MCF 10A (cell line): ENCODE measurements around the gene SSBP2. TPM values are rescaled to one million over a fixed set of nuclear protein-coding genes. Genes with fewer than 3 reads are reported as not detected.

Experiments used
- BruUV-seq: library from RNA; stranded (reverse); fragments of 400-500 nt; replicated peaks from 2 replicates; lab custom pipeline; 2021; lab: Mats Ljungman, UMichigan
- CTCF ChIA-PET: fragments of 300-600 bp; sonication (Branson Sonifier 250); formaldehyde crosslinking; extraction: SDS; loops from one replicate; lab custom pipeline; 2021; ENCODE audit warnings: antibody characterized with exemption, inconsistent platforms; lab: Yijun Ruan, JAX
- POLR2A ChIA-PET: fragments of 300-600, 350-650 bp; sonication (Branson Sonifier 250); formaldehyde crosslinking; extraction: SDS; loops from one replicate; lab custom pipeline; 2020; ENCODE audit warnings: antibody characterized with exemption, inconsistent platforms; lab: Yijun Ruan, JAX
- DNase-seq: peaks from one replicate; pipeline ENCODE4 v3.0.0-alpha.2; 2018; ENCODE audit not compliant: unreplicated experiment
- H3K27ac Mint-ChIP-seq: one replicate; pipeline ENCODE4 v1.8.0; 2022; ENCODE audit warnings: mild to moderate bottlenecking, low read depth, mixed read lengths; ENCODE audit not compliant: unreplicated experiment
- H3K27me3 Mint-ChIP-seq: one replicate; pipeline ENCODE4 v1.8.0; 2022; ENCODE audit warnings: mixed read lengths; ENCODE audit not compliant: insufficient read depth, unreplicated experiment
- H3K36me3 Mint-ChIP-seq: one replicate; pipeline ENCODE4 v1.8.0; 2022; ENCODE audit warnings: mild to moderate bottlenecking, moderate library complexity, mixed read lengths; ENCODE audit not compliant: insufficient read depth, unreplicated experiment
- H3K4me1 Mint-ChIP-seq: one replicate; pipeline ENCODE4 v1.8.0; 2022; ENCODE audit warnings: mixed read lengths; ENCODE audit not compliant: insufficient read depth, unreplicated experiment
- H3K4me3 Mint-ChIP-seq: one replicate; pipeline ENCODE4 v1.8.0; 2022; ENCODE audit warnings: mild to moderate bottlenecking, moderate library complexity, mixed read lengths; ENCODE audit not compliant: unreplicated experiment
- H3K9me3 Mint-ChIP-seq: one replicate; pipeline ENCODE4 v1.8.0; 2022; ENCODE audit warnings: mixed read lengths; ENCODE audit not compliant: unreplicated experiment
- intact Hi-C: fragments of 100-400 bp; cut with micrococcal nuclease; formaldehyde crosslinking; loops from 2 replicates; pipeline ENCODE4 v1.14.1; 2022
- total RNA-seq: library from RNA; stranded (reverse); gene quantifications from 2 replicates; pipeline ENCODE4 v1.2.3, GENCODE V29; 2022
- TF ChIP-seq, protein P1 (sequence below): fragments of 200-600 bp; IDR thresholded peaks from one replicate; pipeline ENCODE4 v1.8.0; 2022; ENCODE audit warnings: antibody characterized with exemption, mild to moderate bottlenecking; ENCODE audit not compliant: unreplicated experiment

SSBP2 gene
- total RNA-seq, 1 experiment from 2014 or later: 52.7 TPM

DNA sequence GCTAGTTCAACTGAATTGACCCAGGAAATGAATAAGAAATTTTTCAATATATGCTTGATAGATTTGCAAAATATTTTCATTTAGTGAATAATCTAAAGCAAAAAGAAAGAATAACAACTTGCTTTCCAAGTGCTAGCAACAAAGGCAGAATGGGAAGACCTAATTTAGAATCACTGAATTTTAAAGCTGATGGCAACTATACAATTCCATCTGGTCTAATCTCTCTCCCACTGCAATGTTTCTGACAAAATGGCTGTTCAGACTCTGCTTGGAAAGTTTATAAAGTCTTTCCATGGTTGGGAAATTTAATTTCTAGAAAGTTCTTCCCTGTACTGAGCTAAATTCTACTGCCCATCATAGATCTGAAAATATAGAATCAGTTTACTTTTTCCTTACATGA lies 281.2 kb downstream of the SSBP2 start:
- Mint-ChIP-seq H3K36me3 (peaks cover 32% of the 10 kb centered on the region), H3K9me3 (no peaks in the 10 kb centered on the region), H3K27me3 (no peaks in the 10 kb centered on the region), H3K4me1 (no peaks in the 10 kb centered on the region), H3K4me3 (no peak overlapping the region), H3K27ac (no peak overlapping the region)
- ChIA-PET POLR2A (interaction anchor here (1.1 kb wide), 1 partner anchor 565 kb away, joined by 3 read pairs; no protein-coding TSS in a partner anchor), CTCF (interaction anchor here (1.9 kb wide), 1 partner anchor 10 kb away, joined by 4 read pairs; no protein-coding TSS in a partner anchor)
- DNase-seq: no peak
- TF ChIP-seq, protein P1, sequence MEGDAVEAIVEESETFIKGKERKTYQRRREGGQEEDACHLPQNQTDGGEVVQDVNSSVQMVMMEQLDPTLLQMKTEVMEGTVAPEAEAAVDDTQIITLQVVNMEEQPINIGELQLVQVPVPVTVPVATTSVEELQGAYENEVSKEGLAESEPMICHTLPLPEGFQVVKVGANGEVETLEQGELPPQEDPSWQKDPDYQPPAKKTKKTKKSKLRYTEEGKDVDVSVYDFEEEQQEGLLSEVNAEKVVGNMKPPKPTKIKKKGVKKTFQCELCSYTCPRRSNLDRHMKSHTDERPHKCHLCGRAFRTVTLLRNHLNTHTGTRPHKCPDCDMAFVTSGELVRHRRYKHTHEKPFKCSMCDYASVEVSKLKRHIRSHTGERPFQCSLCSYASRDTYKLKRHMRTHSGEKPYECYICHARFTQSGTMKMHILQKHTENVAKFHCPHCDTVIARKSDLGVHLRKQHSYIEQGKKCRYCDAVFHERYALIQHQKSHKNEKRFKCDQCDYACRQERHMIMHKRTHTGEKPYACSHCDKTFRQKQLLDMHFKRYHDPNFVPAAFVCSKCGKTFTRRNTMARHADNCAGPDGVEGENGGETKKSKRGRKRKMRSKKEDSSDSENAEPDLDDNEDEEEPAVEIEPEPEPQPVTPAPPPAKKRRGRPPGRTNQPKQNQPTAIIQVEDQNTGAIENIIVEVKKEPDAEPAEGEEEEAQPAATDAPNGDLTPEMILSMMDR: no peak
- no TSS peak for BruUV-seq
- intact Hi-C loops: no loop called here

DNA sequence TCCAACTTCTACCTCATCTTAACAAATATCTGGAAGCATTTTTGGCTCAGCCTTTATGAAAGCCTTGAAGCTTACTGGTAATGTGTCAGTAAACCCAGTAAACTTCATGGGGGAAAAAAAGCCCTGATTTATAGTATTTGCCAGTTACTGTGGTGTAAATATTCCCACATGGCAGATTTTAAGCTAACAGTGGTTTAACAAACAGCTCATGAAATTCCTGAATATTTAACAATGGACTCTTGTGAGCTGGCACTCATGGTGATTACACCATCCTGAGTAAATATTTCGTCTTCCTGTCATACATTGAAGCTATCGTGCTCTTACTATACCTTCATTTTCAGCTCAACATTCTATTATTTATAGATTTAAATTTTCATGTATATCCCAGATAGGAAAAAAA lies 300.0 kb downstream of the SSBP2 start:
- intact Hi-C loops: no loop called here
- no TSS peak for BruUV-seq
- peaks cover 13% of the 10 kb centered on the region for H3K9me3 Mint-ChIP-seq
- DNase-seq: peak; percentile 51
- TF ChIP-seq, protein P1: no peak
- peaks cover 34% of the 10 kb centered on the region for H3K36me3 Mint-ChIP-seq
- H3K4me1 Mint-ChIP-seq: peaks cover 12% of the 10 kb centered on the region
- H3K4me3 Mint-ChIP-seq: no peak overlapping the region
- no peaks in the 10 kb centered on the region for H3K27me3 Mint-ChIP-seq
- CTCF ChIA-PET: interaction anchor here (0.8 kb wide), 1 partner anchor 25 kb away, joined by 3 read pairs; no protein-coding TSS in a partner anchor
- POLR2A ChIA-PET: interaction anchor here (1.6 kb wide), 1 partner anchor 10 kb away, joined by 11 read pairs; no protein-coding TSS in a partner anchor
- peak overlapping the region; percentile 44 for H3K27ac Mint-ChIP-seq

DNA sequence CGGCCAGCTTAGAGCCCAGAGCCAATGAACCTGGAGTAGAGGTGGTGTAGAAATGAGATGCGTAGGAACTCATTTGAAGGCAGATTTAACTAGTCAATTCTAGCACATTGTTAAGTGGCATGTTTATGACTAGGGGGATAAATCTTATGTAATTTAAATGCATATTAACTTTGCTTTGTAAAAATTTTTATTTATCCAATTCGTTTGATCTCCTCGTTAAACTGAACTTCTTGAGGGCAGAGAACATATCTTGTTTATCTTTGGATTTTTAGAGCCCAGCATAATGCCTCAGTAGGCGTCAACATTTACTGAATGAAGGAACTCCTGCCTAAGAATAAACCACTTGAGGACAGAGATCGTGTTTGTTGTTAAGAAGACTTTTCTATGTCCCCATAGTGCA lies 315.9 kb downstream of the SSBP2 start:
- no TSS peak for BruUV-seq
- Mint-ChIP-seq H3K9me3 (no peaks in the 10 kb centered on the region), H3K27ac (no peak overlapping the region), H3K27me3 (no peaks in the 10 kb centered on the region), H3K4me1 (no peaks in the 10 kb centered on the region), H3K4me3 (no peak overlapping the region), H3K36me3 (peaks cover 28% of the 10 kb centered on the region)
- intact Hi-C loops: no loop called here
- DNase-seq: no peak
- ChIA-PET POLR2A (no interaction called here), CTCF (interaction anchor here (0.6 kb wide), 1 partner anchor 1427 kb away, joined by 3 read pairs; no protein-coding TSS in a partner anchor)
- TF ChIP-seq, protein P1: no peak

DNA sequence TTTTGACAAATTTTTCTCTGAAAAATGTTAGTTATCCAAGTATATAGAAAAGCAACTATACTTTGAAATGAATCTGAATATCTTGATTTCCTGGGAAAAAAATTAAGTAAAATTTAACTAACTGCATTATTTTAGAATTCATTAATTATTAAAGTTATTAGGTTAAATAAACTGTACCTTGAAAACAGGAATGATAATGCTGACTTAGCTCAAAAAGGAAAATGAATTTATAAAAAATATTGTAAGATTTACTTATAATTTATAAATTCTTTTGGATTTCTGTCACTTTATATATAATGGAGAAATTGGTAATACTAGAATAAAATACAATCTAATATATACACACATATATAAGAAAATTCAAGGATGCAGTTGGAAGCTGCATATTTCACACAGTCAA lies 320.9 kb downstream of the SSBP2 start:
- DNase-seq: no peak
- intact Hi-C loops: loop anchor here (5.0 kb wide), 2 partner anchors 407 to 677 kb away; no protein-coding TSS in a partner anchor
- TF ChIP-seq, protein P1: no peak
- no peak overlapping the region for H3K4me3 Mint-ChIP-seq
- H3K4me1 Mint-ChIP-seq: peaks cover 15% of the 10 kb centered on the region
- H3K36me3 Mint-ChIP-seq: peaks cover 45% of the 10 kb centered on the region
- POLR2A ChIA-PET: interaction anchor here (0.5 to 1.1 kb wide), 2 partner anchors 9 to 443 kb away, joined by 3 to 4 read pairs; no protein-coding TSS in a partner anchor
- no peaks in the 10 kb centered on the region for H3K9me3 Mint-ChIP-seq
- H3K27me3 Mint-ChIP-seq: no peaks in the 10 kb centered on the region
- no peak overlapping the region for H3K27ac Mint-ChIP-seq
- BruUV-seq: no TSS peak
- CTCF ChIA-PET: interaction anchor here (0.6 to 1.1 kb wide), 2 partner anchors 127 to 820 kb away, joined by 3 read pairs; no protein-coding TSS in a partner anchor
